Common myeloid progenitor, CD34-positive (primary cell): ENCODE data around the gene PIP5KL1.

Experiments
- CTCF ChIA-PET: fragments of 350-600 bp; sonication (Branson Sonifier 250); formaldehyde crosslinking; loops from one replicate; lab custom pipeline; 2021; ENCODE audit warnings: antibody characterized with exemption; lab: Charles Lee
- POLR2A ChIA-PET: fragments of 350-600 bp; sonication (Branson Sonifier 250); formaldehyde crosslinking; loops from one replicate; lab custom pipeline; 2021; ENCODE audit warnings: antibody characterized with exemption; lab: Charles Lee
- DNase-seq, 3 donors: peaks; one replicate each; pipeline versions ENCODE4 v3.0.0 to v3.0.0-alpha.2; 2013
- H3K27ac ChIP-seq, 2 experiments: 1 replicate in 1 of 2; 2 replicates in 1 of 2; pipeline ENCODE4 v1.7.0; 2013; ENCODE audit warnings: inconsistent platforms in 2 of 2, low read length in 2 of 2, mild to moderate bottlenecking in 2 of 2, low read depth in 1 of 2, moderate library complexity in 1 of 2; ENCODE audit not compliant: severe bottlenecking in 2 of 2, insufficient read depth in 1 of 2, poor library complexity in 1 of 2
- H3K27me3 ChIP-seq, 5 experiments: replicated peaks in 2 of 5; 1 replicate in 3 of 5; 2 replicates in 2 of 5; pipeline versions ENCODE4 v1.6.1 to v1.7.0; 2013; ENCODE audit warnings: low read length in 4 of 5, mild to moderate bottlenecking in 2 of 5, moderate library complexity in 2 of 5, inconsistent platforms in 1 of 5; ENCODE audit not compliant: insufficient read depth in 5 of 5, control insufficient read depth in 4 of 5
- H3K36me3 ChIP-seq, 4 experiments: 1 replicate in 2 of 4; 2 replicates in 2 of 4; pipeline versions ENCODE4 v1.6.1 to v1.7.0; 2013; ENCODE audit warnings: low read length in 3 of 4, control low read depth in 1 of 4, mild to moderate bottlenecking in 1 of 4; ENCODE audit not compliant: control insufficient read depth in 4 of 4, insufficient read depth in 4 of 4
- H3K4me1 ChIP-seq, 4 experiments: 1 replicate in 3 of 4; 2 replicates in 1 of 4; pipeline versions ENCODE4 v1.6.1 to v1.7.1; 2013; ENCODE audit warnings: low read length in 3 of 4, mild to moderate bottlenecking in 3 of 4, control low read depth in 1 of 4, inconsistent platforms in 1 of 4, moderate library complexity in 1 of 4; ENCODE audit not compliant: control insufficient read depth in 4 of 4, insufficient read depth in 4 of 4; ENCODE audit errors: control extremely low read depth in 1 of 4
- H3K4me3 ChIP-seq, 7 experiments: 1 replicate in 4 of 7; 2 replicates in 3 of 7; pipeline versions ENCODE4 v1.5.1 to v1.7.0; 2013; ENCODE audit warnings: mild to moderate bottlenecking in 7 of 7, low read length in 6 of 7, moderate library complexity in 6 of 7, inconsistent platforms in 2 of 7, low read depth in 2 of 7, control low read depth in 1 of 7; ENCODE audit not compliant: insufficient read depth in 4 of 7, control insufficient read depth in 1 of 7; ENCODE audit errors: extremely low read depth in 1 of 7
- H3K9me3 ChIP-seq, 5 experiments: 1 replicate in 4 of 5; 2 replicates in 1 of 5; pipeline versions ENCODE4 v1.6.1 to v1.7.1; 2013; ENCODE audit warnings: low read length in 4 of 5, mild to moderate bottlenecking in 2 of 5, inconsistent platforms in 1 of 5, low read depth in 1 of 5, moderate library complexity in 1 of 5; ENCODE audit not compliant: control insufficient read depth in 4 of 5, insufficient read depth in 2 of 5; ENCODE audit errors: control extremely low read depth in 1 of 5
- WGBS: methylation state at CpG from one replicate; pipeline ENCODE4 v1.1.5; 2013; ENCODE audit not compliant: insufficient coverage; 5-methylcytosine and 5-hydroxymethylcytosine counted together

PIP5KL1 gene

GRCh38 chr9:127968042-127968441 is 37.5 kb upstream of the PIP5KL1 start:
- Histone ChIP-seq H3K4me1 (peaks cover 0 to 69% (median 59%) of the 10 kb centered on the region in 4 experiments), H3K9me3 (no peaks in the 10 kb centered on the region), H3K27ac (no peak overlapping the region), H3K27me3 (no peaks in the 10 kb centered on the region), H3K4me3 (no peak overlapping the region), H3K36me3 (no peaks in the 10 kb centered on the region)
- ChIA-PET CTCF (interaction anchor here (1.0 to 1.4 kb wide), 3 partner anchors 9 to 67 kb away, joined by 3 to 6 read pairs (median 4); no protein-coding TSS in a partner anchor), POLR2A (no interaction called here)
- peak; percentile 48 to 67 (median 60) for DNase-seq
- 91% methylated on average over 1 of the region's 3 CpGs for WGBS

GRCh38 chr9:127967151-127967809 is 36.7 kb upstream of the PIP5KL1 start:
- Histone ChIP-seq H3K9me3 (no peaks in the 10 kb centered on the region), H3K36me3 (no peaks in the 10 kb centered on the region), H3K27ac (no peak overlapping the region), H3K4me1 (peaks cover 0 to 66% (median 56%) of the 10 kb centered on the region in 4 experiments), H3K27me3 (no peaks in the 10 kb centered on the region), H3K4me3 (peak overlapping the region in 1 of 7 experiments; percentile 20)
- CTCF ChIA-PET: interaction anchor here (1.0 to 1.4 kb wide), 4 partner anchors 10 to 68 kb away, joined by 3 to 6 read pairs (median 4); no protein-coding TSS in a partner anchor
- 65% methylated on average over 8 of the region's 9 CpGs for WGBS
- POLR2A ChIA-PET: no interaction called here
- peak in 2 of 3 donors; percentile 35 to 42 for DNase-seq

- Histone ChIP-seq H3K4me1 (peaks cover 0 to 60% (median 49%) of the 10 kb centered on the region in 4 experiments), H3K27me3 (no peaks in the 10 kb centered on the region), H3K9me3 (no peaks in the 10 kb centered on the region), H3K4me3 (peak overlapping the region in 3 of 7 experiments; percentile 8 to 20 (median 11)), H3K27ac (no peak overlapping the region), H3K36me3 (peaks cover 0 to 2% (median 0%) of the 10 kb centered on the region in 4 experiments)
- peak in 2 of 3 donors; percentile 63 to 70 for DNase-seq
- ChIA-PET CTCF (interaction anchor here (0.6 to 1.1 kb wide), 5 partner anchors 8 to 68 kb away, joined by 3 to 5 read pairs (median 3); no protein-coding TSS in a partner anchor), POLR2A (interaction anchor here (0.6 kb wide), 1 partner anchor 31 kb away, joined by 8 read pairs; no protein-coding TSS in a partner anchor)
- 27% methylated on average over 6 of the region's 8 CpGs for WGBS
These were observed 36.0 kb upstream of the PIP5KL1 start for GRCh38 chr9:127966416-127967150.

- WGBS: 100% methylated on average over 3 of the region's 6 CpGs
- H3K27ac ChIP-seq: peak overlapping the region in 1 of 2 experiments; percentile 39
- POLR2A ChIA-PET: interaction anchor here (0.6 kb wide), 1 partner anchor 31 kb away, joined by 8 read pairs; no protein-coding TSS in a partner anchor
These were observed 35.4 kb upstream of the PIP5KL1 start for GRCh38 chr9:127965953-127966352.

GRCh38 chr9:127963359-127964064 is 32.9 kb upstream of the PIP5KL1 start:
- Histone ChIP-seq H3K4me1 (peaks cover 0 to 36% (median 34%) of the 10 kb centered on the region in 4 experiments), H3K27me3 (no peaks in the 10 kb centered on the region), H3K36me3 (peaks cover 0 to 2% (median 0%) of the 10 kb centered on the region in 4 experiments), H3K4me3 (no peak overlapping the region), H3K27ac (no peak overlapping the region), H3K9me3 (no peaks in the 10 kb centered on the region)
- DNase-seq: no peak
- 89% methylated on average over 13 of the region's 19 CpGs for WGBS
- CTCF ChIA-PET: interaction anchor here (1.1 to 1.5 kb wide), 3 partner anchors 21 to 72 kb away, joined by 4 to 5 read pairs (median 4); no protein-coding TSS in a partner anchor
- POLR2A ChIA-PET: no interaction called here

More at GRCh38 chr9:127965953-127966352, 35.4 kb upstream of the PIP5KL1 start:
- CTCF ChIA-PET: interaction anchor here (0.7 to 1.2 kb wide), 4 partner anchors 9 to 69 kb away, joined by 3 to 5 read pairs (median 4); no protein-coding TSS in a partner anchor
- peak overlapping the region in 2 of 7 experiments; percentile 30 to 39 for H3K4me3 ChIP-seq
- H3K9me3 ChIP-seq: no peaks in the 10 kb centered on the region
- H3K27me3 ChIP-seq: no peaks in the 10 kb centered on the region
- peaks cover 0 to 53% (median 44%) of the 10 kb centered on the region in 4 experiments for H3K4me1 ChIP-seq
- peaks cover 0 to 2% (median 0%) of the 10 kb centered on the region in 4 experiments for H3K36me3 ChIP-seq
- no peak for DNase-seq

GRCh38 chr9:127963041-127963358 is 32.4 kb upstream of the PIP5KL1 start:
- H3K4me1 ChIP-seq: peaks cover 0 to 31% (median 29%) of the 10 kb centered on the region in 4 experiments
- H3K36me3 ChIP-seq: peaks cover 0 to 2% (median 0%) of the 10 kb centered on the region in 4 experiments
- WGBS: 93% methylated on average over 3 of the region's 3 CpGs
- H3K27me3 ChIP-seq: no peaks in the 10 kb centered on the region
- H3K27ac ChIP-seq: no peak overlapping the region
- CTCF ChIA-PET: interaction anchor here (1.1 to 1.5 kb wide), 3 partner anchors 20 to 72 kb away, joined by 4 to 5 read pairs (median 4); no protein-coding TSS in a partner anchor
- H3K4me3 ChIP-seq: no peak overlapping the region
- no peak for DNase-seq
- no peaks in the 10 kb centered on the region for H3K9me3 ChIP-seq
- POLR2A ChIA-PET: no interaction called here
